ENCODE results near the gene CMTM2. TPM values are rescaled to one million over a fixed set of nuclear protein-coding genes. Genes with fewer than 3 reads are reported as not detected.
"Not testable (repeated sequence)": the region's sequence is repeated elsewhere in the genome, so short reads cannot be mapped to it uniquely, and the experiment has no call there.

The CMTM2 gene
- total and polyA plus RNA-seq, 2 experiments from 2014 or later = 0.60 TPM; not detected in 1

DNA sequence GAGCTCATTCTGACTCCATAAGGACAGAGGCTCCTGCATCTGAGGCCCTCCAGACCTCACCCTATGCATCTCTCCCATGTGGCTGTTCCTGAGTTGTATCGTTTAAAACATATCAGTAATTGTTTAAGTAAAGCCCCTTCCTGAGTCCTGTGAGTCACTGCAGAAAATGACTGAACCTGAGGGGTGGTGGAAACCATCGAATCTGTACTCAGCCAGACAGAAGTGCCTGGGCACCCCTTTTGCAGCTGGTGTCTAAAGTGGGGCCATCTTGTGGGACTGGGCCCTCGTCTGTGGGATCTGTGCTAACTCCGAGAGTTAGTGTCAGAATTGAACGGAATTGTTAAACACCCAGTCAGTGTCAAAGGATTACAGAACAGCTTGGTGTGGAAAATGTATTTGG lies 50.6 kb downstream of the CMTM2 start:
- 92% methylated on average over 5 of the region's 5 CpGs for WGBS (ENCODE audit: low lambda C conversion rate, missing lambda C conversion rate)
- no peaks in the 10 kb centered on the region for H3K27me3 ChIP-seq

GRCh38 chr16:66630561-66631260 lies 51.4 kb downstream of the CMTM2 start:
- not testable (repeated sequence) for H2AFZ ChIP-seq; H3K4me2 ChIP-seq; H3K9me3 ChIP-seq (ENCODE audit: low read depth); H3K4me3 ChIP-seq; H3K9me2 ChIP-seq (replicated peaks; ENCODE audit: insufficient read depth); H3K27ac ChIP-seq; H3K36me3 ChIP-seq (replicated peaks; ENCODE audit: insufficient read depth, low read depth); H3K4me1 ChIP-seq (ENCODE audit: insufficient read depth); H4K20me1 ChIP-seq (ENCODE audit: insufficient read depth, poor library complexity, severe bottlenecking); H3K27me3 ChIP-seq; H3K79me2 ChIP-seq; DNase-seq (ENCODE audit: low spot score)
- WGBS (ENCODE audit: low lambda C conversion rate, missing lambda C conversion rate) = 100% methylated on average over 6 of the region's 49 CpGs

More for the DNA sequence above, 50.6 kb downstream of the CMTM2 start:
- H3K9me2 ChIP-seq (replicated peaks; ENCODE audit: insufficient read depth) = no peaks in the 10 kb centered on the region
- H4K20me1 ChIP-seq (ENCODE audit: insufficient read depth, poor library complexity, severe bottlenecking) = peaks cover 2% of the 10 kb centered on the region
- no peaks in the 10 kb centered on the region for H3K4me1 ChIP-seq (ENCODE audit: insufficient read depth)
- no peak overlapping the region for H3K27ac ChIP-seq
- no peak overlapping the region for H3K4me2 ChIP-seq
- DNase-seq (ENCODE audit: low spot score) = no peak
- H3K9me3 ChIP-seq (ENCODE audit: low read depth) = no peaks in the 10 kb centered on the region
- TF ChIP-seq EZH2 (IDR thresholded peaks at IDR 0.05; ENCODE audit: borderline replicate concordance) (no peak), EZH2phosphoT487 (IDR thresholded peaks at IDR 0.05; ENCODE audit: low read depth, severe bottlenecking, unreplicated experiment) (no peak)
- TF ChIP-seq, protein P1, sequence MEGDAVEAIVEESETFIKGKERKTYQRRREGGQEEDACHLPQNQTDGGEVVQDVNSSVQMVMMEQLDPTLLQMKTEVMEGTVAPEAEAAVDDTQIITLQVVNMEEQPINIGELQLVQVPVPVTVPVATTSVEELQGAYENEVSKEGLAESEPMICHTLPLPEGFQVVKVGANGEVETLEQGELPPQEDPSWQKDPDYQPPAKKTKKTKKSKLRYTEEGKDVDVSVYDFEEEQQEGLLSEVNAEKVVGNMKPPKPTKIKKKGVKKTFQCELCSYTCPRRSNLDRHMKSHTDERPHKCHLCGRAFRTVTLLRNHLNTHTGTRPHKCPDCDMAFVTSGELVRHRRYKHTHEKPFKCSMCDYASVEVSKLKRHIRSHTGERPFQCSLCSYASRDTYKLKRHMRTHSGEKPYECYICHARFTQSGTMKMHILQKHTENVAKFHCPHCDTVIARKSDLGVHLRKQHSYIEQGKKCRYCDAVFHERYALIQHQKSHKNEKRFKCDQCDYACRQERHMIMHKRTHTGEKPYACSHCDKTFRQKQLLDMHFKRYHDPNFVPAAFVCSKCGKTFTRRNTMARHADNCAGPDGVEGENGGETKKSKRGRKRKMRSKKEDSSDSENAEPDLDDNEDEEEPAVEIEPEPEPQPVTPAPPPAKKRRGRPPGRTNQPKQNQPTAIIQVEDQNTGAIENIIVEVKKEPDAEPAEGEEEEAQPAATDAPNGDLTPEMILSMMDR (IDR thresholded peaks at IDR 0.05; ENCODE audit: poor library complexity) = no peak
- H3K36me3 ChIP-seq (replicated peaks; ENCODE audit: insufficient read depth, low read depth) = no peaks in the 10 kb centered on the region
- H3K79me2 ChIP-seq = peaks cover 7% of the 10 kb centered on the region
- H2AFZ ChIP-seq = no peak overlapping the region
- no peak overlapping the region for H3K4me3 ChIP-seq

DNA sequence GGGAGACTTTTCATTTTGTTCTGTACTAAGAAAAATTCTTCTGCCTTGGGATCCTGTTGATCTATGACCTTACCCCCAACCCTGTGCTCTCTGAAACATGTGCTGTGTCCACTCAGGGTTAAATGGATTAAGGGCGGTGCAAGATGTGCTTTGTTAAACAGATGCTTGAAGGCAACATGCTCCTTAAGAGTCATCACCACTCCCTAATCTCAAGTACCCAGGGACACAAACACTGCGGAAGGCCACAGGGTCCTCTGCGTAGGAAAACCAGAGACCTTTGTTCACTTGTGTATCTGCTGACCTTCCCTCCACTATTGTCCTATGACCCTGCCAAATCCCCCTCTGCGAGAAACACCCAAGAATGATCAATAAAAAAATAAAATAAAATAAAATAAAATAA lies 52.3 kb downstream of the CMTM2 start:
- not testable (repeated sequence) for H3K9me2 ChIP-seq (replicated peaks; ENCODE audit: insufficient read depth); H3K4me2 ChIP-seq; DNase-seq (ENCODE audit: low spot score); H3K9me3 ChIP-seq (ENCODE audit: low read depth); H3K4me3 ChIP-seq; H3K36me3 ChIP-seq (replicated peaks; ENCODE audit: insufficient read depth, low read depth); H3K79me2 ChIP-seq; H2AFZ ChIP-seq; H3K27me3 ChIP-seq; H3K27ac ChIP-seq; H3K4me1 ChIP-seq (ENCODE audit: insufficient read depth); H4K20me1 ChIP-seq (ENCODE audit: insufficient read depth, poor library complexity, severe bottlenecking)
- WGBS (ENCODE audit: low lambda C conversion rate, missing lambda C conversion rate) = 86% methylated on average over 3 of the region's 4 CpGs

- H3K9me3 ChIP-seq (ENCODE audit: low read depth) = no peaks in the 10 kb centered on the region
- H3K4me3 ChIP-seq = no peak overlapping the region
- H3K36me3 ChIP-seq (replicated peaks; ENCODE audit: insufficient read depth, low read depth) = no peaks in the 10 kb centered on the region
- TF ChIP-seq EZH2phosphoT487 (IDR thresholded peaks at IDR 0.05; ENCODE audit: low read depth, severe bottlenecking, unreplicated experiment) = no peak
- no peak for TF ChIP-seq EZH2 (IDR thresholded peaks at IDR 0.05; ENCODE audit: borderline replicate concordance)
- TF ChIP-seq, protein P1 (IDR thresholded peaks at IDR 0.05; ENCODE audit: poor library complexity) = no peak
- no peaks in the 10 kb centered on the region for H3K4me1 ChIP-seq (ENCODE audit: insufficient read depth)
- no peak overlapping the region for H3K27ac ChIP-seq
- WGBS (ENCODE audit: low lambda C conversion rate, missing lambda C conversion rate) = 81% methylated on average over 4 of the region's 4 CpGs
- no peak overlapping the region for H2AFZ ChIP-seq
- H3K9me2 ChIP-seq (replicated peaks; ENCODE audit: insufficient read depth) = no peaks in the 10 kb centered on the region
- H3K4me2 ChIP-seq = no peak overlapping the region
- no peaks in the 10 kb centered on the region for H4K20me1 ChIP-seq (ENCODE audit: insufficient read depth, poor library complexity, severe bottlenecking)
- peaks cover 12% of the 10 kb centered on the region for H3K79me2 ChIP-seq
- no peak for DNase-seq (ENCODE audit: low spot score)
- H3K27me3 ChIP-seq = no peaks in the 10 kb centered on the region
These were observed 55.4 kb downstream of the CMTM2 start for GRCh38 chr16:66634527-66635196.

Data from hepatocyte (in vitro differentiated cells).